MM.1S (cell line): ENCODE data around the gene GLRA1.

Experiments used
- DNase-seq: peaks from one replicate; pipeline ENCODE4 v3.0.0-alpha.2; 2015
- H2AFZ ChIP-seq: fragments of 300-600 bp; sonication (generic); 2 replicates; pipeline ENCODE4 v1.6.0; 2016; ENCODE audit warnings: antibody characterized with exemption, low read length
- H3F3A ChIP-seq: fragments of 300-600 bp; sonication (generic); 2 replicates; pipeline ENCODE4 v1.6.1; 2016; ENCODE audit warnings: mild to moderate bottlenecking, antibody characterized with exemption, low read length, moderate library complexity, mixed read lengths; ENCODE audit not compliant: insufficient read depth
- H3K27ac ChIP-seq: fragments of 300-600 bp; sonication (generic); 2 replicates; pipeline ENCODE4 v1.5.1; 2016; ENCODE audit warnings: mild to moderate bottlenecking, low read length
- H3K27me3 ChIP-seq: fragments of 300-600 bp; sonication (generic); replicated peaks from 2 replicates; pipeline ENCODE4 v1.6.0; 2016; ENCODE audit warnings: low read length; ENCODE audit not compliant: insufficient read depth
- H3K36me3 ChIP-seq: fragments of 300-600 bp; sonication (generic); replicated peaks from 2 replicates; pipeline ENCODE4 v1.6.1; 2016; ENCODE audit warnings: mild to moderate bottlenecking, low read length, mixed read lengths; ENCODE audit not compliant: insufficient read depth
- H3K4me1 ChIP-seq: fragments of 300-600 bp; sonication (generic); 2 replicates; pipeline ENCODE4 v1.6.1; 2016; ENCODE audit warnings: low read length, mixed read lengths
- H3K4me2 ChIP-seq: fragments of 300-600 bp; sonication (generic); 2 replicates; pipeline ENCODE4 v1.6.0; 2016; ENCODE audit warnings: low read depth, low read length
- H3K4me3 ChIP-seq: fragments of 300-600 bp; sonication (generic); 2 replicates; pipeline ENCODE4 v1.5.1; 2016; ENCODE audit warnings: low read length, mixed read lengths
- H3K79me2 ChIP-seq: fragments of 300-600 bp; sonication (generic); 2 replicates; pipeline ENCODE4 v1.6.1; 2016; ENCODE audit warnings: mixed run types, low read length, mixed read lengths
- H3K9ac ChIP-seq: fragments of 300-600 bp; sonication (generic); 2 replicates; pipeline ENCODE4 v1.6.1; 2016; ENCODE audit warnings: low read length, mixed read lengths
- H3K9me2 ChIP-seq: fragments of 300-600 bp; sonication (generic); replicated peaks from 2 replicates; pipeline ENCODE4 v1.6.1; 2016; ENCODE audit warnings: mild to moderate bottlenecking, low read length, mixed read lengths; ENCODE audit not compliant: insufficient read depth
- H3K9me3 ChIP-seq: fragments of 300-600 bp; sonication (generic); replicated peaks from 2 replicates; pipeline ENCODE4 v1.6.1; 2016; ENCODE audit warnings: mild to moderate bottlenecking, low read length, mixed read lengths; ENCODE audit not compliant: insufficient read depth
- H4K20me1 ChIP-seq: fragments of 300-600 bp; sonication (generic); 2 replicates; pipeline ENCODE4 v1.6.1; 2016; ENCODE audit warnings: mild to moderate bottlenecking, low read length, moderate library complexity, mixed read lengths; ENCODE audit not compliant: insufficient read depth
- CTCF ChIP-seq: fragments of 300-600 bp; sonication (generic); IDR thresholded peaks from 2 replicates; pipeline ENCODE4 v1.5.1; 2016; ENCODE audit warnings: antibody characterized with exemption, low read length, mixed read lengths
- EZH2 ChIP-seq: fragments of 300-600 bp; sonication (generic); optimal IDR thresholded peaks from 2 replicates; pipeline ENCODE3; 2017; ENCODE audit warnings: low read depth, mild to moderate bottlenecking, antibody characterized with exemption, low read length, mixed read lengths
- EZH2phosphoT487 ChIP-seq: fragments of 300-600 bp; sonication (generic); IDR thresholded peaks from 2 replicates; pipeline ENCODE4 v1.6.1; 2018; ENCODE audit warnings: antibody characterized with exemption, low read length

The GLRA1 gene

GRCh38 chr5:151903243-151903653 lies 21.4 kb downstream of the GLRA1 start:
- no peaks in the 10 kb centered on the region for H3K27me3 ChIP-seq
- H3K4me3 ChIP-seq = no peak overlapping the region
- H3K9me2 ChIP-seq = no peaks in the 10 kb centered on the region
- no peaks in the 10 kb centered on the region for H3F3A ChIP-seq
- no peak overlapping the region for H2AFZ ChIP-seq
- no peak overlapping the region for H3K27ac ChIP-seq
- H3K4me1 ChIP-seq = no peaks in the 10 kb centered on the region
- H3K9me3 ChIP-seq = no peaks in the 10 kb centered on the region
- H3K36me3 ChIP-seq = no peaks in the 10 kb centered on the region
- TF ChIP-seq EZH2 (no peak), CTCF (no peak), EZH2phosphoT487 (no peak)
- H4K20me1 ChIP-seq = no peaks in the 10 kb centered on the region
- H3K4me2 ChIP-seq = no peak overlapping the region
- no peak for DNase-seq
- no peak overlapping the region for H3K9ac ChIP-seq
- H3K79me2 ChIP-seq = no peaks in the 10 kb centered on the region

- H3K36me3 ChIP-seq = no peaks in the 10 kb centered on the region
- H3K9me2 ChIP-seq = no peaks in the 10 kb centered on the region
- no peak overlapping the region for H3K9ac ChIP-seq
- no peak overlapping the region for H3K27ac ChIP-seq
- DNase-seq = no peak
- no peak overlapping the region for H3K4me3 ChIP-seq
- H3F3A ChIP-seq = no peaks in the 10 kb centered on the region
- H3K4me1 ChIP-seq = no peaks in the 10 kb centered on the region
- TF ChIP-seq EZH2 (no peak), EZH2phosphoT487 (no peak), CTCF (no peak)
- no peak overlapping the region for H3K4me2 ChIP-seq
- H4K20me1 ChIP-seq = no peaks in the 10 kb centered on the region
- H3K79me2 ChIP-seq = no peaks in the 10 kb centered on the region
- H3K9me3 ChIP-seq = no peaks in the 10 kb centered on the region
- H2AFZ ChIP-seq = no peak overlapping the region
- H3K27me3 ChIP-seq = no peaks in the 10 kb centered on the region
Measured at GRCh38 chr5:151902215-151902614, 22.4 kb downstream of the GLRA1 start.

GRCh38 chr5:151901611-151902010 lies 23.0 kb downstream of the GLRA1 start:
- DNase-seq = no peak
- Histone ChIP-seq H3K79me2 (no peaks in the 10 kb centered on the region), H3K4me3 (no peak overlapping the region), H3K9ac (no peak overlapping the region), H3K9me3 (no peaks in the 10 kb centered on the region), H3K4me1 (no peaks in the 10 kb centered on the region), H3F3A (no peaks in the 10 kb centered on the region), H3K4me2 (no peak overlapping the region), H3K27me3 (no peaks in the 10 kb centered on the region), H2AFZ (no peak overlapping the region), H3K9me2 (no peaks in the 10 kb centered on the region), H4K20me1 (no peaks in the 10 kb centered on the region), H3K27ac (no peak overlapping the region), H3K36me3 (no peaks in the 10 kb centered on the region)
- no peak for TF ChIP-seq EZH2phosphoT487
- TF ChIP-seq CTCF = no peak
- no peak for TF ChIP-seq EZH2

- H3K9me2 ChIP-seq = no peaks in the 10 kb centered on the region
- no peaks in the 10 kb centered on the region for H3K79me2 ChIP-seq
- TF ChIP-seq EZH2phosphoT487 (no peak), EZH2 (no peak), CTCF (no peak)
- no peak overlapping the region for H3K27ac ChIP-seq
- DNase-seq = no peak
- H3K9me3 ChIP-seq = no peaks in the 10 kb centered on the region
- no peak overlapping the region for H2AFZ ChIP-seq
- H3F3A ChIP-seq = no peaks in the 10 kb centered on the region
- no peaks in the 10 kb centered on the region for H3K27me3 ChIP-seq
- no peaks in the 10 kb centered on the region for H3K4me1 ChIP-seq
- H4K20me1 ChIP-seq = no peaks in the 10 kb centered on the region
- H3K36me3 ChIP-seq = no peaks in the 10 kb centered on the region
- no peak overlapping the region for H3K4me2 ChIP-seq
- no peak overlapping the region for H3K4me3 ChIP-seq
- no peak overlapping the region for H3K9ac ChIP-seq
Measured at GRCh38 chr5:151900891-151901290, 23.8 kb downstream of the GLRA1 start.
